NCI-H187 treated with DMSO at 0.1 percent for 48 hours (cell line): ENCODE measurements around the gene HS6ST2.
"Not testable (repeated sequence)": the region's sequence is repeated elsewhere in the genome, so short reads cannot be mapped to it uniquely, and the experiment has no call there.

Experiments used
- DNase-seq: peaks from one replicate; lab custom pipeline; 2025; lab: John Stamatoyannopoulos, UW

HS6ST2 gene

DNA sequence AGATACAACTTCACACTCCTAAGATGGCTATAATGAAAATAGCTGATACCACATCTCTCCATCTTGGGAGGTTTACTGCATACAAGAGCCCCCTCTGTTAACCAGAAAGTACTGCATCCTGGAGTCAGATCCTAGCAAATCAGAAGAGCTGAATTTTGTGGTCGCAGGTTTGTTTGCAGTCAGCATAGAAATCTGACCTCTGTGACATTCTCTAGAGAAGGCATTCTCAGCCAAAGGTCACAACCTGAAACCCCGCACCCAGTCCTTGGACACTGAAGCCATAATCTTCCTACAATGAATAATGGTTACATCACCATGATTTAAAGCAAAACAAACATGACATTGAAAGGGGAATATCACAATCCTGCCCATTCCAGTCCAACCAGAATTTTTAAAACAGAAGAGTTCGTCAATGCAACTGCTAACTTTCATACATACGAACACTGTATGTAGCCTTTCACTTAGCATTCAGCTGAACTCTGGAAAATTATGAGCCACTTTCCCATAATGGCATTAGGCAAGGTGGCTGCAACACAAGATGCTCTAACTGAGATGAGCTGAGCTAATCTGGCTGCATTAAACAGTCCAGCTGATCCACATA lies 17.6 kb downstream of the HS6ST2 start:
- no peak for DNase-seq

DNA sequence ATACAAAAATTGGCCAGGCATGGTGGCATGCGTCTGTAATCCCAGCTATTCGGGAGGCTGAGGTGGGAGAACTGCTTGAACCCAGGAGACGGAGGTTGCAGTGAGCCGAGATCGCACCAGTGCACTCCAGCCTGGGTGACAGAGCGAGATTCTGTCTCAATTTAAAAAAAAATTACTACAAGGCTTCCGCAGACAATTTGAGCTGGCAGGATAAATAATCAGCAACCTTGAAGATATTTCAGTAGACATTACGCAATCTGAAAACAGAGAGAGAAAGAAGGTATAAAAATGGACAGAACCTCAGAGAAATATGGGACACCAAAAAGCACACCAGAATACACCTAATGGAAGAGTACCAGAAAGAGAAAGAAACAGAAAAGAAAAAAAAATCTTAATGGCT lies 25.3 kb downstream of the HS6ST2 start:
- DNase-seq = no peak

DNA sequence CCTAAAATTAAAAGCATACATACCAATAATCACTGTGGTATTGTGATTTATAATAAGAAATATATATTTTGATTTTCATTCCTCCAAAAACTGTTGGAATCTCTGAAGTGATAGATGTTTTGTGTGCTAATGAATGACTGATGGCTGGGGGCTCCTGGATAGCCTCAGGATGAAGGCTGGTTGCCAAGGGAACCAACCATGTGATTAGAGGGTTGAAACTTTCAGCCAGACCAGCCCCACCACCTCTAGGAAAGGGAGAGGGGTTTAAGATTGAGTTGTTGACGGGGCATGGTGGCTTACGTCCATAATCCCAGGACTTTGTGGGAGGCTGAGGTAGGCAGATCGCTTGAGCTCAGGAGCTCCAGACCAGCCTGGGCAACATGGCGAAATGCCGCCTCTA lies 34.0 kb downstream of the HS6ST2 start:
- DNase-seq = no peak

DNA sequence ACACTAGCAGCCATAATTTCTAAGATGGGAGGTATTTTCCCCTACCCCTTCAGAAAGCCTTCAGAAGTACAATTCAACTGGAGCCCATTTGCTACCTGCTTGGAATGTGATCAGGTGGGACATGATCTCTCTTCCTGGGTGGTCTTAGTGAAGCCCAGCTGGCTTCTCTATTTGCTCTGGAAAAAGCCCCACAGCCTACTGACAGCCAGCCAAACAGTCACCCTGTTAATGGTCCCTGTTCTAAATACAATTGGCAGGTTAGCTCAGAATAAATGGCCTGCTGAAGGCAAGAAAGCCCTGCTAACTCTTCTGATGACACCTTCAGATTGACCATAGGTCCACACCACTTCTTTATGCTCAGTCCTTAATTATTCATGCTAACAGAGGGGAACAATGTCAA lies 39.9 kb downstream of the HS6ST2 start:
- DNase-seq = no peak

DNA sequence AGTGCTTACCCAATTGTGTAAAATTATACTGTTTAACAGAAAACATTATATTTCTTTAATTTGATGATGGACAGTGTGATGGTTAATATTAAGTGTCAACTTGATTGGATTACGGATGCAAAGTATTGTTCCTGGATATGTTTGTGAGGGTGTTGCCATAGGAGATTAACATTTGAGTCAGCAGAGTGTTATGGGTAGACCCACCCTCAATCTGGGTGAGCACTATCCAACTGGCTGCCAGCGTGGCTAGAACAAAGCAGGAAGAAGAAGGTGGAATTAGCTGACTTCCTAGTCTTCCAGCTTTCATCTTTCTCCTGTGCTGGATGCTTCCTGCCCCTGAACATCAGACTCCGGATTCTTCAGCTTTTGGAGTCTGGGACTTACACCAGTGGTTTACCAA lies 42.1 kb downstream of the HS6ST2 start:
- DNase-seq = no peak

DNA sequence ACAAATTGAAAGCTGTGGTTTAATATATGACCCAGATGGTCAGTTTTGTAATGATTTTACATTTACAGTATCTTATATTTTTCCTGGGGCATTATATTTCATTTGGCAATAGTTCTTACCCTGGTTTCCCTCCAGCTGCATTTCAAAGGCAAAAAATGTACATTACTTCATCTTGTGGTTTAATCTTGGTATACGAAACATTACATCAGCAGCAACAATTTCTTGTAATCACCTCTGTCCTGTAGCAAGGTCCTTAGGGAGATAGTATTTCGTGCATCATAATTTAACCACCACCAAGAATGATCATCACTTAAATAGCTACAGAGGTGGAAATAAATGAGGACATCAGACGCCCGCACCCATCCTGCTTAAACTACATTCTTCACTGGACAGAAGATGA lies 48.8 kb downstream of the HS6ST2 start:
- no peak for DNase-seq

DNA sequence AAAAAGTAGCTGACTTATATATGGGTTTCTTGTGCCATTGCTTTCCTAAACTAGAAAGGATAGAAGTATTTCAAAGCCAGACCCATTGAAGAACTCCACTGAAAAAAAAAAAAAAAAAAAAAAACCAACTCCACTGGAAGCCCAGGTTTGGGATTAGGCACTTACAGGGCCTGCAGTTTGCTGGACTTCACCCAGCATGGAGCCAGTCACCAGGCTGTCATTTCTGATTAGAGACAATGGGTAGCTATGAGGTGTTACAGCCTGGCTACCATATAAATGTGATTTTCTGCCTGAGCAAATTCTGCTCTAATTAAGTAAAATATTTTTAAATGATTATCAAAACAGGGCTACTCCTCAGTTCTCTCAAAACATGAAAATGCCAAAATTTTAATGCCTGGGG lies 49.5 kb downstream of the HS6ST2 start:
- DNase-seq = no peak

DNA sequence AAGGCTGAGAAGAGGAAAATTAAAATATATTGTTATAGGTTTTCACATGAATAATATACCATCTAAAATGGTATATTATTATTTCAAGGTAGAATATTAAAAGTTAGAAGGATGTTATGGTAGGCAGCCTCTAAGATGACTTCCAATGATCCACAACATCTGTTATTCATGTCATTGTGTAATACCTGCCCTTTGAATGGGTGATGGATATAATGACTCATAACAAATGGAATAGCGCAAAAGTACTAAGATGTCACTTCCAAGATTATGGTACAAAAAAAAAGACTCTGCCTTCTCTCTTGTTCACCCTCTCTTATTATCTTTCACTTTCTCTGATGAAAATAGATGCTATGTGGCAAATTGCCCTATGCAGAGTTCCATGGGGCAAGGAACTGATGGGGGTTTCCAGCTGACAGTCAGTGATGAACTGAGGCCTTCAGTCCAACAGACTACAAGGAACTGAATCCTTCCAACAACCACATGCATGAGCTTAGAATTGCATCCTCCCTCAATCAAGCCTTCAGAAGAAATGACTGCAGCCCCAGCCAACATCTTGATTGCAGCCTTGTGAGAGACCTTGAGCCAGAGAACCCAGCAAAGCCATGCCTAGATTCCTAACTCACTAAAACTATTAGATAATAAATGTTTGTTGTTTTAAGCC lies 57.7 kb downstream of the HS6ST2 start:
- DNase-seq = no peak

DNA sequence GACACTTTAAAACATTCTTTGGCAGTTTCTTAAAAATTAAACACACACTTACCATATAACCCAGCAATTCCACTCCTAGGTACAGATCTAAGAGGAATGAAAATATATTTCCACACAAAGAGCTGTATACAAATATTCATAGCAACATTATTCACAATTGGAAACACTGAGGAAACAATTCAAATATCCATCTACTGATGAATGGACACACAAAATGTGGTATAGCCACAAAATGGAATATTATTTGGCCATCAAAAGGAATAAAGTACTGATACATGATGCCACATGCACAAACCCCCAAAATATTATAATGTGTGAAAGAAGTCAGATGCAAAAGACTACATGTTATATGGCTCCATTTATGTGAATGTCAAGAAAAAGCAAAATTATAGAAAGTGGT lies 70.9 kb downstream of the HS6ST2 start:
- DNase-seq = no peak

DNA sequence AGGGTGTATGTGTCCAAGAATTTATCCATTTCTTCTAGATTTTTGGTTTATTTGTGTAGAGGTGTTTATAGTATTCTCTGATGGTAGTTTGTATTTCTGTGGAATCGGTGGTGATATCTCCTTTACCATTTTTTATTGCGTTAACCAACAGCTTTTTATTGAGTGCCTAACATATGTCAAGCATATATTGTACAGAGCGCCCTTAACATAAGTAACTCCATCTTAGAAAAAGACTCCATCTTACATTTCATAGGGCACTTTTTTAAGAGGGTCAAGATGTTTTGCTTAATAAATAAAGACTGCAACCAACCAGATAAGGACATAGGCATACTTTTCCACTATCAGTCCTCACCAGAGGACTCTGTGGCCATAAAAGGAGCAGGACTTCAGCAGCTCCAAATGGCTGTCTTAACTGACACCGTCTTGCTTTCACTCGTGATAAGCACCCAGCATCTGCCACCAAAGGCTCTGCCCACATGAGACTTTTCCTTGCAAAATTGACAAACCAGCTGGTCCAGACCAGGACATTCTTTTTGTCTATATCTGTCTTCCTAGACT lies 75.0 kb downstream of the HS6ST2 start:
- no peak for DNase-seq

DNA sequence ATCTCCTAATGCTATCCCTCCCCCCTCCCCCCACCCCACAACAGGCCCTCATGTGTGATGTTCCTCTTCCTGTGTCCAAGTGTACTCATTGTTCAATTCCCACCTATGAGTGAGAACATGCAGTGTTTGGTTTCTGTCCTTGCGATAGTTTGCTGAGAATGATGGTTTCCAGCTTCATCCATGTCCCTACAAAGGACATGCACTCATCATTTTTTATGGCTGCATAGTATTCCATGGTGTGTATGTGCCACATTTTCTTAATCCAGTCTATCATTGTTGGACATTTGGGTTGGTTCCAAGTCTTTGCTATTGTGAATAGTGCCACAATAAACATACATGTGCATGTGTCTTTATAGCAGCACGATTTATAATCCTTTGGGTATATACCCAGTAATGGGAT lies 77.7 kb downstream of the HS6ST2 start:
- not testable (repeated sequence) for DNase-seq

DNA sequence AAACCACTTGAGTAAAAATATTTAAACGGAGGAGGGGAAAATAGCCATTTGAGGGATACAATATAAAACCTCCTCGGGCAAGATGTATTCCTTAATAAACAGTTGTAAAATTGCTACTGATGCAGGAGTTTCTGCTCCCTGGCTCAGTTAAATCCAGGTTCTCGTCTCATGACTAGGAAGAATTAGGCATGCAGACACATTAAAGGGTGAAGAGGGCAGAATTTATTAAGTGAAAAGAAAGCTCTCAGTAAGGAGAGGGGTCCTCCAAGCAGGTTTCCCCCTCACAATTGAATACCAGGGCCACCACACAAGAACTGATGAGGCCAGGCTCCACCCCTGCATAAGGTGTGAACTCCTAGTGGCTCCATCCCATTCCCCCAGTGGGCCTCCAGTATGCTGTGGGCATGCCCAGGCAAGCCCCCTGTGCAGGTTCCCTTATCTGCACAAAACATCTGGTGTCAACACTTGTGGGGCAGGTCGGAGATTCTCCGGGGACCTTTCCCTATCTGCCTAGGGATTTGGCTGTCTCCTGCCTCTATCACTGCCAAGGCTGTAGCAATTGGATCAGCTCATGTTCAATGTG lies 80.4 kb downstream of the HS6ST2 start:
- DNase-seq = no peak

DNA sequence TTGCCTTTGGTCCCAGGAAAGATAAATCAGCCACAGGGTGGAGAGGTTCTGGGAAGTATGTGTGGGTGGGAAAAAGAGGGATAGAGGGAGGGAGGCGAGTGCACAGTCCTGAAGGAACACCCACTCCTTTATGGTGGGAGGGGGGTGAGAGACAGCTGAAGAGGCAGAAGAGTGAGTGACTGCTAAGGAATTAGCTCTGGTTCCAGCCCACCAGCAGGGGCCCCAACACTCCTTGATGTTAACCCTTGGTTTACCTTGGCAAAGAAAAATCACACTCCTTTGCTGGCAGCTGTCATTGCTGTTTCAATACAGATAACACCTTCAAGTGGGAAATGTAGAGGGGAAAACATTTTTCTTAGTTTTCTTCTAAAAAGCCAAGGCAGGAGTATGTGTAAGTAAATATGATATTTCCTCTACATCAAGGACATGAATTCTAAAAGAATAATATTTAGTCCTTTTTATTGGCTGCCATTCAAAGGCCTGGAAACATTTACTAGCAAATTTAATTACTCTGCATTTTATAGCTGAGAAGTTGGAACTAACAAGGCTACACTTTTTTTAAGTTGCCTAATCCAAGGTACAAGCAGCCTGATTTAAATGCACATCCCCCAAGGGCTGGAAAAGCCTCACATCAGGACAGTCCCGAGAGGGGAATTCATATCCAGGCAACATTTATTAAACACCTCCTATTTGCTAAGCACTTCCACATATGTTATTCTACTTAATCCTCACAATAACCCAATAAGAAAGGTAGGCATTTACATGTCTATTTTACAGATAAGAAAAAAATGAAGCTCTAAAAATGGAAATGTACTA lies 81.7 kb downstream of the HS6ST2 start:
- DNase-seq = no peak

DNA sequence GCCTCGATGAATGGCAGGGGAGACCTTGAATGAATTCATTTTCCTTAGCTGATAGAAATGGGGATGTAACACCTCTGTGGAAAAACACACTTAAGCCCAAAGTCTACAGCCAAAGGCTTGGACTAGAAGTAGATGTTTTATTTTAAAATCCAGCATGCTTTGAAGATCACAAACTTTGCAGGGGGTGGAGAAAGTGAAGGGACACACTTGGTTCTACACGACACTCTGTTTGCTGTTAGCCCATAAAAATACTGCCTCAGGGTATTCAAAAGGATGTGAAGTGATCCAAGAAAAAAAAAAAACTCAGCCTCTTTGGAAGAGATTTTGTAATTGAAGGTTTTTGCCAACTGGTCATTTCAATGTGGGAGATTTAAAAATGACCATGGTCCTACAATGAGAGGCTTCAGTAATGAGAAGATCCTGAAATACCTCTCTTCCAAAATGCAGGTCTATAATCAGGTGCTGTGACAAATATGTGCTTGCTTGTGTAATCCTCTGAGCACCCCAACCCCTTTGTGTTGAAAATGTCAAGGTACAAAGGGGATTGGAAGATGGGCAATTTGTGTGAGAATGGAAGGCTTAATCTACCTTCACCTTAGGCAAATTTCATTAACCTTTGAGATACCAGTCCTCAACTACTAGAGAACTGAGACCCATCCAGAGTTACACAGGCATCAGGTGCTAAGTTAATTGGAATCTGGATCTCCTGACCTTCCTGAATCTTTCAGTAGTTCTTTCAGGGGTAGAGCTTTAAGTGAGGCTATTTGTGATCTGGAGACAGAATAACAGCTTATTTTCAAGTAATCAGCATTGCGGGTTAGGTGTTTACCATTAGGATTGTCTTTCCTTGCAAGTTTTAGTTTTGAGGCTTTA lies 82.5 kb downstream of the HS6ST2 start:
- no peak for DNase-seq

DNA sequence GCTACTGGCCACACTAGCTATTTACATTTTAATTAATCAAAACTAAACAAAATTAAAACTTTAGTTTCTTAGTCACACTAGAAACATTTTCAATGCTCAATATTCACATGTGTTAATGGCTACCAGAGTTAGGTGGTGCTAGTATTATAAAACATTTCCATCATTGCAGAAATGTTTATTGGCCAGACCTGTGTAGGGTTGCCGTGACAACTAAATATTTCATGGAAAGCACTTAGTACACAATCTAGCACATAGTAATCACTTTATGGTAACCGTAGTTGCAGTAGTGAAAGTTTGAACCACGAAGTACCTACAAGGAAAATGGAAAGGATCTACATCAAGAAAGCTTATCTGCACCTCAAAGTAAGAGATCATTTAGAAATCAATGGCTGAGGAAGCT lies 95.9 kb downstream of the HS6ST2 start:
- no peak for DNase-seq

DNA sequence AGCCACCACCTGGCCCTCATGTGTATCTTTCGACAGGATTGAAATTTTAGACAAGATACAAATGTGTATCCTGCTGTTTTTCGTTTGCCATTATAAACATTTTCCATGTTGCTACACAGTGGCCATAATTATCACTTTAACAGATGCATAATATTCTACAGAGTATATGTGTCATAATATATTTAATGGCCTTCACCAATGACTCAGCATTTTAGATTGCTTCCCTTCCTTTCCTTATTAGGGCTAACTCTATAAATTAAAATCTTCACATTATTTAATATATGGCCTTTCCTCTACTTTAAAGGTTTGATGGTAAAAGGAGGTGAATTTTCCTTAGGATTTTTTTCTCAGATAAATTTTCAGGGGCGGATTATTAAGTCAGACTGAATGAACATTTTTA lies 97.4 kb downstream of the HS6ST2 start:
- DNase-seq = no peak

DNA sequence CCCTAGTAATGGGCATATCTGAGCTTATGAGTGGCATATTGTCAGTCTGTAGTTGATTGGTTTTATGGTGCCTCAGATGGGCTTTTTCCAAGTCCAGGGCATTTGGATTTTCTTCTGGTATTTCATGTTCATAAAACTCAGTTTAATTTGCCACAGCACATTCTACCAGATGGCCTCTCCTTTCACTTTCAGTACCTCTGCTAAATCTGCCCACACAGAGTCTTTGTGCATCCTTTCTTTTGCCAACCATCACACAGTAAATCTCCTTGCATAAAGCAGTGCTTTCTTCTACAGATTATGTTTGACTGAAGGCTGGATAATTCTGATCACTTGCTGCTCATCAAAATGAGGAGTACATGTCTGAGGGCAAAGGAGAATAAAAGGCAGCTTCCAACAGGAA lies 98.2 kb downstream of the HS6ST2 start:
- DNase-seq = no peak

DNA sequence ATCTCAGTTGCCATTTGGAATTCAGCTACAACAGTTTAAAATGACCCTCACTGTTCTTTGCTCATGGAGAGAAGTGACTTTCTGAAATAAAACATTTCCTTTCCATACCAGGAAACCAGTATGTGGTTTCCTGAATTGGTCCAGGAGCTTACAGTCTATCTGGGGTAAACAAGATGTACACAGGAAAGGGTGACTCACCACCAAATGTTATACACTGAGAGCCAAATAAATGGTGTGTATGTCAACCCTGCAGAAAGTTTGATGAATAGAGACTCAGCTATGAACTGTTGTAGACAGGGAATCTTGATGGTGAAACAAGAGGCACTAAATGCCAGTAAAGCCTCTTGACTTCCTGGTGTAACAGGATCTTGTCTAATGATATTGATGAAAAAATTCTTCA lies 100.4 kb downstream of the HS6ST2 start:
- DNase-seq = no peak

DNA sequence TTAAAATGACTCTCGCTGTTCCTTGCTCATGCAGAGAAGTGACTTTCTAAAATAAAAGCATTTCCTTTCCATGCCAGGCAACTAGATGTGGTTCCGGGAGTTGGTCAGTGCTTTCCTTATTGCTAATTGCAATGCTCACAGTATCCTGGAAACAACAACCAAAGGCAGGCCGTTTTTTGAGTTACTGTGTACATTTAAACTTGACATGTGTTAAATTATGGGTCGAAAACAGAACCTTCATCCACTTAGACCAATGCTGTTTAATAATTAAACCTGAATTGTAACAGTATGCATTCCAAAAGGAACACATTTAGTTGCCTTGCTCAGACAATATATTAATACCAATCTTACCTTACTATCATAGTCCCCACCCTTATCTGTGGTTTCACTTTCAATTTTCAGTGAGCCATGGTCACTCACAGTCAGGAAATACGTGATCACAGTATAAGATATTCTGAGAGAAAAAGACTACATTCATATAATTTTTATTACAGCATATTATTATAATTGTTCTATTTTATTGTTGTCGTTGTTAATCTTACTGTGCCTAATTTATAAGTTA lies 102.6 kb downstream of the HS6ST2 start:
- DNase-seq = no peak

DNA sequence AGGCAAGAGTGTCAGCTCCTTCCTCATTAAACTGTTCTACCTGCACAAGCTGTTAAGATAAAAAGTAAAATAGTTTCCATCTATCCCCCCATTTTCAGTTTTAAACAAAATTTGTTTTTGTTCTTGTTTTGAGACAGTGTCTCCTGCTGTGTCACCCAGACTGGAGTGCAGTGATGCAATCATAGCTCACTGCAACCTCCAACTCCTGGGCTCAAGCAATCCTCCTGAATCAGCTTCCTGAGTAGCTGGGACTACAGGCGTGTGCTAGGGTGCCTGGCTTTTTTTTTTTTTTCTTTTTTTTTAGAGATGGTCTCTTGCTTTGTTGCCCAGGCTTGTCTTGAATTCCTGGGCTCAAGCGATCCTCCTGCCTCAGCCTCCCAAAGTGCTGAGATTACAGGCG lies 105.4 kb downstream of the HS6ST2 start:
- DNase-seq = no peak

DNA sequence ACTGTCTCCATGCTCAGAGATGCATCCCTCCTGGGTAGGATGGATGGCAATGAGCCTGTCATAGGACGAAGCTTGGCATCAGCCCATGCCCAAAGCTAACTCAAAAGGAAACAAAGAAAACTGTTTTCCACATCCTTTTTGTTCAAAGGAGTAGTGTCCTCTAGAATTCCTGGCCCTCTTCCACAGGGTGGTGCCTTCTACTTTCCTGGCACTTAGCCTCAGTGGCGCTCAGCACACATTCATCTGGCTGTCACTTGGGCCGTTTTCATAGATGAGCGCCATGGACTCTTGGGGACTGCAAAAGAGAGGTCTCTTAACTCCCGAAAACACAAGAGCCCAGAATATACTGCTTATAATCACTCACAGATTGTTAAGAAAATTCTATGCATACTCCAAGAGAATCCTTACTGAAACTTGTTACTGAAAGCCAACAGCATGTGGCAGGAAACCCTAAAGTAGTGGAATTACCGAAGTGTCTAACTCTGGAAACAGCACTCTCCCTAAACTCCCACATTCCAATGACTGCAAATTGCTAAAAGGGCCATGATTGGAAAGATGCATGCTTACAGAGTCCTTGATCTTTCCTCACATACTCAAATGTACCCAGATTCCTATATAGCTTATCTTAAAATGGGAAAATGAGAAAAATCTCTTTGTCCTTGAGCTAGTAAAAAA lies 110.0 kb downstream of the HS6ST2 start:
- DNase-seq = no peak
